A549 (cell line): Measurements from ENCODE around the gene RNASE4. TPM values are rescaled to one million over a fixed set of nuclear protein-coding genes. Genes with fewer than 3 reads are reported as not detected.
A peak's percentile ranks its signal among the peaks of the same experiment; 100 is the strongest.

Source experiments
- ATAC-seq, 2 experiments: fragments of 200-7000 bp in 1 of 2; fragments of >200 bp in 1 of 2; cut with Nextera tagmentation in 1 of 2; cut with Tn5 transposase in 1 of 2; 3 replicates each; pipeline versions ENCODE4 v1.8.0 to v1.9.1; 2018 to 2020; ENCODE audit warnings: mild to moderate bottlenecking in 1 of 2, moderate library complexity in 1 of 2
- CTCF ChIA-PET: fragments of 300-600 bp; sonication (Branson Sonifier 250); formaldehyde crosslinking; extraction: SDS; loops from one replicate; lab custom pipeline; 2021; ENCODE audit warnings: antibody characterized with exemption, inconsistent platforms; lab: Yijun Ruan, JAX
- POLR2A ChIA-PET: fragments of 350-600 bp; formaldehyde crosslinking; extraction: SDS; loops from one replicate; lab custom pipeline; 2021; ENCODE audit warnings: antibody characterized with exemption, inconsistent platforms; lab: Yijun Ruan, JAX
- DNase-seq, 2 experiments: peaks; one replicate each; pipeline versions ENCODE4 v3.0.0 to v3.0.0-alpha.2; 2011 to 2016; ENCODE audit warnings: low read depth in 1 of 2, low spot score in 1 of 2
- FAIRE-seq: peaks from 2 replicates; lab custom pipeline; 2011; peaks lifted over from hg19 to GRCh38; lab: Jason Lieb, UNC
- H3K27ac ChIP-seq, 2 experiments: fragments of >200 bp; sonication (Bioruptor Twin); formaldehyde crosslinking; 3 replicates each; pipeline ENCODE4 v1.5.1; 2016 to 2017
- H3K4me1 ChIP-seq: fragments of >200 bp; sonication (Bioruptor Twin); formaldehyde crosslinking; 3 replicates; pipeline ENCODE4 v1.6.1; 2016
- H3K4me2 ChIP-seq: fragments of >200 bp; sonication (Bioruptor Twin); formaldehyde crosslinking; 3 replicates; pipeline ENCODE4 v1.6.1; 2016
- H3K4me3 ChIP-seq: fragments of >200 bp; sonication (Bioruptor Twin); formaldehyde crosslinking; 3 replicates; pipeline ENCODE4 v1.5.1; 2016
- H3K9me3 ChIP-seq: fragments of >200 bp; sonication (Bioruptor Twin); formaldehyde crosslinking; 3 replicates; pipeline ENCODE4 v1.6.1; 2016
- CBX2 ChIP-seq: fragments of 200-600 bp; sonication (generic); IDR thresholded peaks from 2 replicates; pipeline ENCODE4 v1.6.1; 2016; ENCODE audit warnings: low read depth, mild to moderate bottlenecking, borderline replicate concordance
- CEBPB ChIP-seq, 2 experiments: fragments of >200 bp in 1 of 2; sonication (Bioruptor Twin) in 1 of 2; formaldehyde crosslinking in 1 of 2; IDR thresholded peaks; 2 replicates each; pipeline ENCODE4 v1.6.1; 2012 to 2016
- CHD2 ChIP-seq: fragments of 150-350 bp; IDR thresholded peaks from 2 replicates; pipeline ENCODE4 v1.6.1; 2014; ENCODE audit warnings: low read length; ENCODE audit not compliant: partially characterized antibody
- CHD4 ChIP-seq: fragments of 200-600 bp; sonication (generic); IDR thresholded peaks from 2 replicates; pipeline ENCODE4 v1.6.1; 2016; ENCODE audit warnings: antibody characterized with exemption, mild to moderate bottlenecking, borderline replicate concordance
- CTCF ChIP-seq: fragments of >200 bp; sonication (Bioruptor Twin); formaldehyde crosslinking; IDR thresholded peaks from 3 replicates; pipeline ENCODE4 v1.5.1; 2016
- EHMT2 ChIP-seq: fragments of 200-600 bp; sonication (generic); IDR thresholded peaks from 2 replicates; pipeline ENCODE4 v1.6.1; 2016; ENCODE audit warnings: antibody characterized with exemption, low read depth, mild to moderate bottlenecking, moderate library complexity
- EP300 ChIP-seq, 2 experiments: fragments of >200 bp; sonication (Bioruptor Twin); formaldehyde crosslinking; IDR thresholded peaks; 2 replicates in 1 of 2; 3 replicates in 1 of 2; pipeline ENCODE4 v1.6.1; 2016 to 2017
- ESRRA ChIP-seq: fragments of 150-350 bp; IDR thresholded peaks from 2 replicates; pipeline ENCODE4 v1.6.1; 2014; ENCODE audit warnings: mild to moderate bottlenecking, low read length, borderline replicate concordance
- FOSL2 ChIP-seq, 2 experiments: fragments of 450-650 bp in 1 of 2; fragments of >200 bp in 1 of 2; sonication (Bioruptor Twin) in 1 of 2; formaldehyde crosslinking; IDR thresholded peaks; 2 replicates each; pipeline versions ENCODE4 v1.5.0 to v1.6.1; 2016 to 2020; ENCODE audit warnings: mild to moderate bottlenecking in 1 of 2, moderate library complexity in 1 of 2
- FOXS1 ChIP-seq: fragments of 250-450 bp; sonication (Bioruptor Pico); IDR thresholded peaks from 2 replicates; pipeline ENCODE4 v1.5.0; 2020; ENCODE audit warnings: mild to moderate bottlenecking, moderate library complexity
- GATA3 ChIP-seq: IDR thresholded peaks from 2 replicates; pipeline ENCODE4 v1.6.1; 2012; ENCODE audit warnings: borderline replicate concordance
- HES2 ChIP-seq: fragments of >200 bp; sonication (Bioruptor Twin); formaldehyde crosslinking; IDR thresholded peaks from 2 replicates; pipeline ENCODE4 v1.6.1; 2016
- HEYL ChIP-seq: fragments of 250-450 bp; sonication (Bioruptor Pico); IDR thresholded peaks from 2 replicates; pipeline ENCODE4 v1.8.0; 2021; ENCODE audit warnings: mild to moderate bottlenecking, moderate library complexity
- HOXB13 ChIP-seq: fragments of 250-450 bp; sonication (Bioruptor Pico); IDR thresholded peaks from 2 replicates; pipeline ENCODE4 v1.5.0; 2020; ENCODE audit warnings: low read depth, mild to moderate bottlenecking, moderate library complexity
- JUN ChIP-seq, 2 experiments: fragments of >200 bp; sonication (Bioruptor Twin); formaldehyde crosslinking; IDR thresholded peaks; 2 replicates in 1 of 2; 3 replicates in 1 of 2; pipeline ENCODE4 v1.6.1; 2016 to 2017
- JUNB ChIP-seq: fragments of >200 bp; sonication (Bioruptor Twin); formaldehyde crosslinking; IDR thresholded peaks from 2 replicates; pipeline ENCODE4 v1.6.1; 2016
- KDM1A ChIP-seq: fragments of 200-600 bp; sonication (generic); IDR thresholded peaks from 2 replicates; pipeline ENCODE4 v1.6.1; 2016; ENCODE audit warnings: low read depth, mild to moderate bottlenecking
- NFE2L2 ChIP-seq: fragments of 150-350 bp; conservative IDR thresholded peaks from 2 replicates; pipeline ENCODE4 v1.6.1; 2014; ENCODE audit warnings: low read length
- NPAS2 ChIP-seq: fragments of 250-450 bp; sonication (Bioruptor Pico); IDR thresholded peaks from 2 replicates; pipeline ENCODE4 v1.8.0; 2022; ENCODE audit warnings: mild to moderate bottlenecking, moderate library complexity, borderline replicate concordance
- NR3C1 ChIP-seq: fragments of >200 bp; sonication (Bioruptor Twin); formaldehyde crosslinking; IDR thresholded peaks from 3 replicates; pipeline ENCODE4 v1.6.1; 2017
- PBX3 ChIP-seq: IDR thresholded peaks from 2 replicates; pipeline ENCODE4 v1.6.1; 2012
- POLR2AphosphoS2 ChIP-seq: conservative IDR thresholded peaks from 2 replicates; pipeline ENCODE4 v1.6.1; 2012; ENCODE audit warnings: low read length, improper control_type of control experiment, inconsistent platforms
- RAD21 ChIP-seq, 2 experiments: fragments of >200 bp in 1 of 2; sonication (Bioruptor Twin) in 1 of 2; formaldehyde crosslinking in 1 of 2; IDR thresholded peaks in 1 of 2; conservative IDR thresholded peaks in 1 of 2; 2 replicates in 1 of 2; 3 replicates in 1 of 2; pipeline ENCODE4 v1.6.1; 2012 to 2018; ENCODE audit warnings: inconsistent platforms in 1 of 2
- RNF2 ChIP-seq: fragments of 200-600 bp; sonication (generic); IDR thresholded peaks from 2 replicates; pipeline ENCODE4 v1.6.1; 2016; ENCODE audit warnings: low read depth, mild to moderate bottlenecking, antibody characterized with exemption, moderate library complexity, borderline replicate concordance
- SMC3 ChIP-seq: fragments of >200 bp; sonication (Bioruptor Twin); formaldehyde crosslinking; IDR thresholded peaks from 3 replicates; pipeline ENCODE4 v1.6.1; 2018; ENCODE audit warnings: inconsistent platforms
- SREBF2 ChIP-seq: fragments of 450-650 bp; IDR thresholded peaks from 2 replicates; pipeline ENCODE4 v1.6.1; 2014; ENCODE audit warnings: mild to moderate bottlenecking, moderate library complexity
- TFCP2L1 ChIP-seq: fragments of 250-450 bp; sonication (Bioruptor Pico); IDR thresholded peaks from 2 replicates; pipeline ENCODE4 v1.5.0; 2021; ENCODE audit warnings: mild to moderate bottlenecking
- TP53 ChIP-seq: fragments of 250-450 bp; sonication (Bioruptor Pico); IDR thresholded peaks from 2 replicates; pipeline ENCODE4 v1.5.0; 2021; ENCODE audit warnings: mild to moderate bottlenecking, moderate library complexity
- USF2 ChIP-seq: fragments of 450-650 bp; IDR thresholded peaks from 2 replicates; pipeline ENCODE4 v1.6.1; 2014; ENCODE audit warnings: antibody characterized with exemption
- WGBS: methylation state at CpG from one replicate; pipeline ENCODE4 v1.1.6; 2017; ENCODE audit errors: missing lambda C conversion rate; 5-methylcytosine and 5-hydroxymethylcytosine counted together
- polyA plus RNA-seq, 4 experiments: library from polyadenylated mRNA; depleted of rRNA in 3 of 4; stranded (reverse); fragments of >200 nt; fragmentation: RNase III in 1 of 4; extraction: RNeasy Plus Mini Kit Qiagen cat#74134 plus additional on column Dnase treatment in 1 of 4; gene quantifications; 2 replicates in 3 of 4; 3 replicates in 1 of 4; pipeline ENCODE4 v1.2.3, GENCODE V29; 2011 to 2017

RNASE4 gene
- polyA plus RNA-seq, 2 of the 4 experiments (the other 2 are of a cell fraction): 8.6 to 77.4 TPM

- ChIA-PET POLR2A (interaction anchor here (1.1 to 1.4 kb wide), 3 partner anchors 9 to 77 kb away, joined by 3 to 9 read pairs (median 6); no protein-coding TSS in a partner anchor), CTCF (interaction anchor here (0.5 to 9.1 kb wide), 51 partner anchors 9 to 811 kb away, joined by 3 to 130 read pairs (median 4); partner anchors contain the start of gene PARP2)
- Histone ChIP-seq H3K4me2 (peak overlapping the region; percentile 55), H3K9me3 (no peaks in the 10 kb centered on the region), H3K27ac (peak overlapping the region; percentile 2 to 26; a peak in 1 of 6 replicates), H3K4me3 (peak overlapping the region; percentile 5; the same call in 1 of the 3 replicates), H3K4me1 (peaks cover 34% of the 10 kb centered on the region)
- ATAC-seq: peak; percentile 82 to 84
- peak; percentile 88 to 92 for TF ChIP-seq RAD21 (conservative IDR thresholded peaks at IDR 0.05 in 1 of 2, IDR thresholded peaks at IDR 0.05 in 1 of 2)
- peak; percentile 55 for TF ChIP-seq USF2
- TF ChIP-seq JUN (IDR thresholded peaks at IDR 0.05): no peak
- TF ChIP-seq CHD2: no peak
- no peak for TF ChIP-seq NPAS2 (CRISPR knock-in tag)
- TF ChIP-seq SMC3: peak; percentile 76
- no peak for TF ChIP-seq HEYL (CRISPR knock-in tag)
- no peak for TF ChIP-seq TP53 (CRISPR knock-in tag)
- TF ChIP-seq ESRRA: no peak
- TF ChIP-seq PBX3: no peak
- peak; percentile 88 for TF ChIP-seq CTCF
- no peak for TF ChIP-seq RNF2
- TF ChIP-seq GATA3: no peak
- TF ChIP-seq SREBF2: no peak
- no peak for TF ChIP-seq HOXB13 (CRISPR knock-in tag)
- TF ChIP-seq KDM1A: no peak
- TF ChIP-seq CEBPB (IDR thresholded peaks at IDR 0.05): no peak
- TF ChIP-seq NR3C1: no peak
- TF ChIP-seq CHD4: no peak
- FAIRE-seq: peak; percentile 63
- 24% methylated on average over 9 of the region's 9 CpGs for WGBS
- peak; percentile 71 to 81 for DNase-seq
Observed at GRCh38 chr14:20690848-20691640, 6.7 kb downstream of the RNASE4 start.

GRCh38 chr14:20692116-20692751, 7.9 kb downstream of the RNASE4 start:
- Histone ChIP-seq H3K27ac (no peak overlapping the region), H3K4me2 (no peak overlapping the region), H3K4me3 (no peak overlapping the region), H3K4me1 (peaks cover 24% of the 10 kb centered on the region), H3K9me3 (no peaks in the 10 kb centered on the region)
- no peak for ATAC-seq
- 80% methylated on average over 7 of the region's 7 CpGs for WGBS
- no peak for FAIRE-seq
- TF ChIP-seq NFE2L2: no peak
- no peak for TF ChIP-seq JUNB
- no peak for TF ChIP-seq GATA3
- TF ChIP-seq CEBPB (IDR thresholded peaks at IDR 0.05): no peak
- no peak for TF ChIP-seq POLR2AphosphoS2
- no peak for TF ChIP-seq CBX2
- TF ChIP-seq HES2: no peak
- no peak for TF ChIP-seq FOSL2 (IDR thresholded peaks at IDR 0.05)
- TF ChIP-seq FOSL2 (CRISPR knock-in tag; IDR thresholded peaks at IDR 0.05): no peak
- no peak for TF ChIP-seq JUN (IDR thresholded peaks at IDR 0.05)
- TF ChIP-seq EP300 (IDR thresholded peaks at IDR 0.05): no peak
- TF ChIP-seq HOXB13 (CRISPR knock-in tag): no peak
- TF ChIP-seq TFCP2L1 (CRISPR knock-in tag): no peak
- no peak for TF ChIP-seq CHD2
- TF ChIP-seq EHMT2: no peak
- TF ChIP-seq FOXS1 (CRISPR knock-in tag): no peak
- ChIA-PET POLR2A (interaction anchor here (1.0 kb wide), 1 partner anchor 157 kb away, joined by 3 read pairs; no protein-coding TSS in a partner anchor), CTCF (interaction anchor here (1.1 to 9.1 kb wide), 23 partner anchors 11 to 348 kb away, joined by 3 to 130 read pairs (median 6); no protein-coding TSS in a partner anchor)
- DNase-seq: no peak
